Stimulated activated naive B cell treated with anti-CD40 and anti-IgM and Interleukin-4, amounts not matched to agents 10 μg/mL and 1 μg/mL and 100 μg/mL, for 72 hours (primary cell): ENCODE results near the gene LAMP5.

Experiments
- ATAC-seq, 2 donors: fragments of 150-1000 bp; cut with Tn5 transposase; replicated peaks; 2 replicates each; pipeline ENCODE4 v1.10.0; 2021; ENCODE audit warnings: moderate library complexity in 1 of 2
- DNase-seq: peaks from one replicate; pipeline ENCODE4 v3.0.0; 2021
- H3K27ac Mint-ChIP-seq: one replicate; pipeline ENCODE4 v1.8.0; 2022; ENCODE audit warnings: mild to moderate bottlenecking, mixed read lengths
- H3K27me3 Mint-ChIP-seq, 2 donors: one replicate each; pipeline ENCODE4 v1.8.0; 2022; ENCODE audit warnings: mixed read lengths in 2 of 2
- H3K36me3 Mint-ChIP-seq, 2 donors: one replicate each; pipeline ENCODE4 v1.8.0; 2022; ENCODE audit warnings: mixed read lengths in 2 of 2, mild to moderate bottlenecking in 1 of 2
- H3K4me1 Mint-ChIP-seq, 2 donors: one replicate each; pipeline ENCODE4 v1.8.0; 2022; ENCODE audit warnings: mixed read lengths in 2 of 2, mild to moderate bottlenecking in 1 of 2
- H3K4me3 Mint-ChIP-seq, 2 donors: one replicate each; pipeline ENCODE4 v1.8.0; 2022; ENCODE audit warnings: mild to moderate bottlenecking in 2 of 2, mixed read lengths in 2 of 2, moderate library complexity in 1 of 2
- H3K9me3 Mint-ChIP-seq, 2 donors: one replicate each; pipeline ENCODE4 v1.8.0; 2022; ENCODE audit warnings: mixed read lengths in 2 of 2, mild to moderate bottlenecking in 1 of 2

The LAMP5 gene

GRCh38 chr20:9490631-9491030, 23.8 kb upstream of the LAMP5 start:
- DNase-seq (no peak), ATAC-seq (no peak)
- no peaks in the 10 kb centered on the region for H3K9me3 Mint-ChIP-seq
- H3K27ac Mint-ChIP-seq = no peak overlapping the region
- H3K36me3 Mint-ChIP-seq = no peaks in the 10 kb centered on the region
- peaks cover 13 to 31% of the 10 kb centered on the region in 2 donors for H3K27me3 Mint-ChIP-seq
- peaks cover 0 to 2% of the 10 kb centered on the region in 2 donors for H3K4me1 Mint-ChIP-seq
- no peak overlapping the region for H3K4me3 Mint-ChIP-seq

- Mint-ChIP-seq H3K4me1 (no peaks in the 10 kb centered on the region), H3K4me3 (no peak overlapping the region), H3K27ac (no peak overlapping the region), H3K27me3 (peaks cover 19 to 36% of the 10 kb centered on the region in 2 donors), H3K9me3 (no peaks in the 10 kb centered on the region), H3K36me3 (no peaks in the 10 kb centered on the region)
- DNase-seq (no peak), ATAC-seq (peak; percentile 27 to 34)
Measured at GRCh38 chr20:9491324-9491723, 23.1 kb upstream of the LAMP5 start.

GRCh38 chr20:9492067-9492466, 22.3 kb upstream of the LAMP5 start:
- no peak overlapping the region for H3K4me3 Mint-ChIP-seq
- no peaks in the 10 kb centered on the region for H3K9me3 Mint-ChIP-seq
- no peaks in the 10 kb centered on the region for H3K4me1 Mint-ChIP-seq
- DNase-seq = no peak
- H3K36me3 Mint-ChIP-seq = no peaks in the 10 kb centered on the region
- peaks cover 19 to 30% of the 10 kb centered on the region in 2 donors for H3K27me3 Mint-ChIP-seq
- no peak overlapping the region for H3K27ac Mint-ChIP-seq
- no peak for ATAC-seq

GRCh38 chr20:9493803-9494202, 20.6 kb upstream of the LAMP5 start:
- Mint-ChIP-seq H3K27ac (no peak overlapping the region), H3K36me3 (no peaks in the 10 kb centered on the region), H3K9me3 (no peaks in the 10 kb centered on the region), H3K27me3 (peaks cover 19 to 35% of the 10 kb centered on the region in 2 donors), H3K4me1 (no peaks in the 10 kb centered on the region), H3K4me3 (no peak overlapping the region)
- no peak for DNase-seq
- no peak for ATAC-seq

- Mint-ChIP-seq H3K4me1 (no peaks in the 10 kb centered on the region), H3K4me3 (no peak overlapping the region), H3K27ac (no peak overlapping the region), H3K9me3 (no peaks in the 10 kb centered on the region), H3K27me3 (peaks cover 13 to 28% of the 10 kb centered on the region in 2 donors), H3K36me3 (no peaks in the 10 kb centered on the region)
- ATAC-seq = no peak
- no peak for DNase-seq
Measured at GRCh38 chr20:9495701-9496100, 18.7 kb upstream of the LAMP5 start.

GRCh38 chr20:9496155-9496554, 18.2 kb upstream of the LAMP5 start:
- Mint-ChIP-seq H3K9me3 (no peaks in the 10 kb centered on the region), H3K4me3 (no peak overlapping the region), H3K36me3 (no peaks in the 10 kb centered on the region), H3K4me1 (no peaks in the 10 kb centered on the region), H3K27ac (no peak overlapping the region), H3K27me3 (peaks cover 13 to 28% of the 10 kb centered on the region in 2 donors)
- ATAC-seq (no peak), DNase-seq (no peak)

GRCh38 chr20:9498322-9498721, 16.1 kb upstream of the LAMP5 start:
- no peak for ATAC-seq
- no peak for DNase-seq
- H3K9me3 Mint-ChIP-seq = no peaks in the 10 kb centered on the region
- peaks cover 8 to 31% of the 10 kb centered on the region in 2 donors for H3K27me3 Mint-ChIP-seq
- no peaks in the 10 kb centered on the region for H3K36me3 Mint-ChIP-seq
- no peak overlapping the region for H3K27ac Mint-ChIP-seq
- H3K4me1 Mint-ChIP-seq = no peaks in the 10 kb centered on the region
- H3K4me3 Mint-ChIP-seq = no peak overlapping the region

GRCh38 chr20:9499126-9499899, 15.1 kb upstream of the LAMP5 start:
- Mint-ChIP-seq H3K27me3 (peaks cover 8 to 37% of the 10 kb centered on the region in 2 donors), H3K4me3 (no peak overlapping the region), H3K4me1 (peaks cover 0 to 3% of the 10 kb centered on the region in 2 donors), H3K9me3 (no peaks in the 10 kb centered on the region), H3K27ac (no peak overlapping the region), H3K36me3 (no peaks in the 10 kb centered on the region)
- no peak for DNase-seq
- no peak for ATAC-seq

- H3K4me1 Mint-ChIP-seq = peaks cover 0 to 3% of the 10 kb centered on the region in 2 donors
- no peaks in the 10 kb centered on the region for H3K9me3 Mint-ChIP-seq
- ATAC-seq = peak; percentile 92 to 94
- H3K27me3 Mint-ChIP-seq = peaks cover 8 to 31% of the 10 kb centered on the region in 2 donors
- no peak for DNase-seq
- no peaks in the 10 kb centered on the region for H3K36me3 Mint-ChIP-seq
- no peak overlapping the region for H3K27ac Mint-ChIP-seq
- no peak overlapping the region for H3K4me3 Mint-ChIP-seq
Measured at GRCh38 chr20:9500121-9500520, 14.3 kb upstream of the LAMP5 start.

- Mint-ChIP-seq H3K4me1 (peaks cover 5% of the 10 kb centered on the region in 2 donors), H3K27me3 (peaks cover 9 to 35% of the 10 kb centered on the region in 2 donors), H3K4me3 (no peak overlapping the region), H3K27ac (no peak overlapping the region), H3K36me3 (peaks cover 0 to 3% of the 10 kb centered on the region in 2 donors), H3K9me3 (no peaks in the 10 kb centered on the region)
- DNase-seq (no peak), ATAC-seq (no peak)
Measured at GRCh38 chr20:9501473-9501872, 12.9 kb upstream of the LAMP5 start.

- Mint-ChIP-seq H3K27ac (no peak overlapping the region), H3K27me3 (peaks cover 23 to 49% of the 10 kb centered on the region in 2 donors), H3K4me1 (peaks cover 12 to 25% of the 10 kb centered on the region in 2 donors), H3K9me3 (no peaks in the 10 kb centered on the region), H3K4me3 (no peak overlapping the region), H3K36me3 (peaks cover 0 to 3% of the 10 kb centered on the region in 2 donors)
- no peak for DNase-seq
- ATAC-seq = peak in 1 of 2 donors; percentile 33
Measured at GRCh38 chr20:9503526-9504245, 10.7 kb upstream of the LAMP5 start.

GRCh38 chr20:9506280-9506821, 8.0 kb upstream of the LAMP5 start:
- Mint-ChIP-seq H3K9me3 (no peaks in the 10 kb centered on the region), H3K4me1 (peaks cover 21 to 46% of the 10 kb centered on the region in 2 donors), H3K4me3 (peak overlapping the region in 1 of 2 donors; percentile 63), H3K36me3 (peaks cover 0 to 3% of the 10 kb centered on the region in 2 donors), H3K27me3 (peaks cover 39 to 63% of the 10 kb centered on the region in 2 donors), H3K27ac (no peak overlapping the region)
- no peak for DNase-seq
- no peak for ATAC-seq

- no peak for ATAC-seq
- Mint-ChIP-seq H3K4me3 (peak overlapping the region; percentile 51 to 63), H3K27ac (no peak overlapping the region), H3K4me1 (peaks cover 25 to 51% of the 10 kb centered on the region in 2 donors), H3K27me3 (peaks cover 43 to 68% of the 10 kb centered on the region in 2 donors), H3K36me3 (peaks cover 0 to 3% of the 10 kb centered on the region in 2 donors), H3K9me3 (no peaks in the 10 kb centered on the region)
- DNase-seq = no peak
Measured at GRCh38 chr20:9506964-9507369, 7.4 kb upstream of the LAMP5 start.

- Mint-ChIP-seq H3K9me3 (no peaks in the 10 kb centered on the region), H3K27me3 (peaks cover 43 to 61% of the 10 kb centered on the region in 2 donors), H3K27ac (peak overlapping the region; percentile 90), H3K36me3 (peaks cover 0 to 3% of the 10 kb centered on the region in 2 donors), H3K4me3 (peak overlapping the region; percentile 79 to 83), H3K4me1 (peaks cover 25 to 51% of the 10 kb centered on the region in 2 donors)
- DNase-seq = no peak
- peak; percentile 41 to 45 for ATAC-seq
Measured at GRCh38 chr20:9507544-9508239, 6.7 kb upstream of the LAMP5 start.
